Vagina (tissue), 2 donors: ENCODE measurements around the gene RPS6KA1. TPM values are rescaled to one million over a fixed set of nuclear protein-coding genes. Genes with fewer than 3 reads are reported as not detected.

Experiments used
- DNase-seq, 2 donors: peaks; one replicate each; pipeline ENCODE4 v3.0.0-alpha.2; 2017; ENCODE audit errors: extremely low spot score in 2 of 2
- H3K27ac ChIP-seq: fragments of 200-600 bp; sonication (generic); one replicate; pipeline ENCODE4 v1.5.1; 2019
- H3K27me3 ChIP-seq: fragments of 200-600 bp; sonication (generic); one replicate; pipeline ENCODE4 v1.5.1; 2019
- H3K36me3 ChIP-seq, 2 donors: fragments of 200-600 bp; sonication (generic); one replicate each; pipeline ENCODE4 v1.5.1; 2017 to 2019
- H3K4me1 ChIP-seq: fragments of 200-600 bp; sonication (generic); one replicate; pipeline ENCODE4 v1.5.1; 2019
- H3K4me3 ChIP-seq, 2 donors: fragments of 200-600 bp; sonication (generic); 1 replicate in 1 of 2; 2 replicates in 1 of 2; pipeline ENCODE4 v1.5.1; 2016 to 2019
- H3K9me3 ChIP-seq: fragments of 200-600 bp; sonication (generic); one replicate; pipeline ENCODE4 v1.5.1; 2019
- POLR2A ChIP-seq, 2 donors: fragments of 450-650 bp; IDR thresholded peaks; one replicate each; pipeline ENCODE4 v1.6.1; 2017; ENCODE audit warnings: antibody characterized with exemption in 2 of 2, mild to moderate bottlenecking in 2 of 2, moderate library complexity in 2 of 2
- POLR2AphosphoS5 ChIP-seq, 2 donors: sonication (generic); formaldehyde crosslinking; IDR thresholded peaks; one replicate each; pipeline ENCODE4 v1.9.0; 2017; ENCODE audit warnings: antibody characterized with exemption in 2 of 2, mild to moderate bottlenecking in 2 of 2, low read depth in 1 of 2; ENCODE audit not compliant: insufficient read depth in 1 of 2
- intact Hi-C: fragments of 100-400 bp; cut with DNase I; formaldehyde crosslinking; loops from one replicate; pipeline ENCODE4 v1.15.1; 2023
- total RNA-seq: library from RNA; depleted of rRNA; stranded (reverse); fragments of >200 nt; gene quantifications from one replicate; pipeline ENCODE4 v1.2.3, GENCODE V29; 2016
- TF ChIP-seq, protein P1 (sequence below), 3 experiments: fragments of 450-650 bp in 2 of 3; fragments of 200-600 bp in 1 of 3; sonication (generic) in 1 of 3; IDR thresholded peaks; one replicate each; pipeline ENCODE4 v1.5.1; 2017 to 2019; ENCODE audit warnings: antibody characterized with exemption in 3 of 3, mild to moderate bottlenecking in 2 of 3, moderate library complexity in 2 of 3

The RPS6KA1 gene
- total RNA-seq, 1 donor from 2014 or later, result 22.8 TPM

DNA sequence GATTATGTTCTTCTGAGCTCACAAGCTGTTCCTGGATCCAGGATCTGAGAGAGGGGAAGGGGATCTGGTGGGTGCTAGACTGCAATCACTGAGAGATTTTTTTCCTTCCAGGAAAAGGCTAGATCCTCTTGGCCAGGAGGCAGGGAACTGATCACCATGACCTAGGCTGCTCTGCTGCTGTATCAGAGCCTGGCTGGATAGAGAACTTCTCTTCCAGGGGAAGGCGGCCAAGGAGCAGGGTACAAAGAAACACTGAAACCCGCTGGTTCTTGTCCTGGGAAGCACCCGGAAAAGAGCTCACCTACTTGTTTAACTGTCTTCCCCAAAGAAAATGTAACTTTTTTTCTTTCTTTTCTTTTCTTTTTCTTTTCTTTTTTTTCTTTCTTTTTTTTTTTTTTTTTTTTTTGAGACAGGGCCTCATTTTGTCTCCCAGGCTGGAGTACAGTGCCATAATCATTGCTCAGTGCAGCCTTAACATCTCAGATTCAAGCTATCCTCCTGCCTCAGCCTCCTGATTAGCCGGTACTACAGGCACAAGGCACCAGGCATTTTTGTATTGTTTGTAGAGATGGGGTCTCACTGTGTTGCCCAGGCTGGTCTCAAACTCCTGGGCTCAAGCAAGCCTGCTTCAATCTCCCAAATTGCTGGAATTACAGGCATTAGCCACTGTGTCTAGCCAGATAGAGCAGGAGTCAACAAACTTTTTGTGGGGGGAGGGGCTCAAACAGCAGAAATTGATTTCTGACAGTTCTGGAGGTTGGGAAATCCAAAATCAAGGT is 12.4 kb upstream of the RPS6KA1 start:
- no peaks in the 10 kb centered on the region for H3K9me3 ChIP-seq
- no peaks in the 10 kb centered on the region for H3K36me3 ChIP-seq
- no peak for TF ChIP-seq POLR2AphosphoS5 (IDR thresholded peaks at IDR 0.05; ENCODE audit: insufficient read depth in 1 of 2, low read depth in 1 of 2)
- TF ChIP-seq POLR2A (IDR thresholded peaks at IDR 0.05), result no peak
- TF ChIP-seq, protein P1, sequence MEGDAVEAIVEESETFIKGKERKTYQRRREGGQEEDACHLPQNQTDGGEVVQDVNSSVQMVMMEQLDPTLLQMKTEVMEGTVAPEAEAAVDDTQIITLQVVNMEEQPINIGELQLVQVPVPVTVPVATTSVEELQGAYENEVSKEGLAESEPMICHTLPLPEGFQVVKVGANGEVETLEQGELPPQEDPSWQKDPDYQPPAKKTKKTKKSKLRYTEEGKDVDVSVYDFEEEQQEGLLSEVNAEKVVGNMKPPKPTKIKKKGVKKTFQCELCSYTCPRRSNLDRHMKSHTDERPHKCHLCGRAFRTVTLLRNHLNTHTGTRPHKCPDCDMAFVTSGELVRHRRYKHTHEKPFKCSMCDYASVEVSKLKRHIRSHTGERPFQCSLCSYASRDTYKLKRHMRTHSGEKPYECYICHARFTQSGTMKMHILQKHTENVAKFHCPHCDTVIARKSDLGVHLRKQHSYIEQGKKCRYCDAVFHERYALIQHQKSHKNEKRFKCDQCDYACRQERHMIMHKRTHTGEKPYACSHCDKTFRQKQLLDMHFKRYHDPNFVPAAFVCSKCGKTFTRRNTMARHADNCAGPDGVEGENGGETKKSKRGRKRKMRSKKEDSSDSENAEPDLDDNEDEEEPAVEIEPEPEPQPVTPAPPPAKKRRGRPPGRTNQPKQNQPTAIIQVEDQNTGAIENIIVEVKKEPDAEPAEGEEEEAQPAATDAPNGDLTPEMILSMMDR (IDR thresholded peaks at IDR 0.05), result no peak
- no peak overlapping the region for H3K27ac ChIP-seq
- H3K4me3 ChIP-seq, result no peak overlapping the region
- H3K4me1 ChIP-seq, result no peaks in the 10 kb centered on the region
- no peak for DNase-seq
- no peaks in the 10 kb centered on the region for H3K27me3 ChIP-seq
- intact Hi-C loops, result no loop called here

DNA sequence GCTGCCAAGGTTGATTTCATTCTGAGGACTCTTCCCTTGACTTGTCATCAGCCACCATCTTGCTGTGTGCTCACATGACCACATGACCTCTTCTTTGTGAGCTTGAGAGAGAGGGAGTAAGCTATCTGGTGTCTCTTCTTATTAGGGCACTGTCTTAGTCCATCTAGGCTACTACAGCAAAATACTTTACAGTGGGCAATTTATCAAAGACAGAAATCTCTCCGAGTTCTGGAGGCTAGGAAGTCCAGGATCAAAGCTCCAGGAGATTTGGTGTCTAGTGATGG is 11.9 kb upstream of the RPS6KA1 start:
- Histone ChIP-seq H3K27ac (no peak overlapping the region), H3K9me3 (no peaks in the 10 kb centered on the region), H3K36me3 (no peaks in the 10 kb centered on the region), H3K4me1 (no peaks in the 10 kb centered on the region), H3K27me3 (no peaks in the 10 kb centered on the region), H3K4me3 (no peak overlapping the region)
- TF ChIP-seq POLR2A (IDR thresholded peaks at IDR 0.05) (no peak), POLR2AphosphoS5 (IDR thresholded peaks at IDR 0.05; ENCODE audit: insufficient read depth in 1 of 2, low read depth in 1 of 2) (no peak)
- TF ChIP-seq, protein P1 (IDR thresholded peaks at IDR 0.05), result no peak
- intact Hi-C loops, result no loop called here
- DNase-seq, result no peak

DNA sequence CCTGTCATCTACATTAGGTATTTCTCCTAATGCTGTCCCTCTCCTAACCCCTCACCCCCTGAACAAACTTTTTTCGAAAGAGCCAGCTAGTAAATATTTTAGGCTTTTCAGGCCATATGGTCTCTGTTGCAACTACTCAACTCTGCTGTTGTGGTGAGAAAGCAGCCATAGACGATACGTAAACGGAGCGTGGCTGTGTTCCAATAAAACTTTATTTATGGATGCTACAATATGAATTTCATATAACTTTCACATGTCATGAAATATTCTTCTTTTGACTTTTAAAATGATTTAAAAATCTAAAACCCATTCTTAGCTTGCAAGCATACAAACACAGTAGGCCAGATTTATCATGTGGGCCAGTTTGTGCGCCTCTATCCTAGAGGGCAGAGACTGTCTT is 11.2 kb upstream of the RPS6KA1 start:
- Histone ChIP-seq H3K4me3 (no peak overlapping the region), H3K4me1 (no peaks in the 10 kb centered on the region)
- intact Hi-C loops, result no loop called here

DNA sequence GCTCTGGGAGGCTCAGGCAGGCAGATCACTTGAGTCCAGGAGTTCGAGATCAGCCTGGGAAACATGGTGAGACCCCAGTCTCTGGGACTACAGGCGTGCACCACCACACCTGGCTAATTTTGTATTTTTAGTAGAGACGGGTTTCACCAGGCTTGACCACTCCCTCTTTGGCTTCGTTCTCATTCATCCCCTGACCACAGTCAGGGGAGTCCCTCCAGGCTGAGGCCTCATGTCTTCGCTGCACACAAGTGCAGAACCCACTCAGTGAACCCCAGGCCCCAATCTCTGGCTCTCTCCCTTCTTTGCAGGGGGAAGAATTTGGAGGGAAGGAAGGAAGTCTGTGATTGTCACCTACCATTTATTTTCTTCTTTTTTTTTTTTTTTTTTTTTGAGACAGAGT is 9.2 kb upstream of the RPS6KA1 start:
- H3K4me1 ChIP-seq, result no peaks in the 10 kb centered on the region
- intact Hi-C loops, result no loop called here
- no peaks in the 10 kb centered on the region for H3K9me3 ChIP-seq
- TF ChIP-seq POLR2A (IDR thresholded peaks at IDR 0.05) (no peak), POLR2AphosphoS5 (IDR thresholded peaks at IDR 0.05; ENCODE audit: insufficient read depth in 1 of 2, low read depth in 1 of 2) (no peak)
- TF ChIP-seq, protein P1 (IDR thresholded peaks at IDR 0.05), result no peak
- no peak for DNase-seq
- no peaks in the 10 kb centered on the region for H3K27me3 ChIP-seq
- H3K4me3 ChIP-seq, result no peak overlapping the region
- no peak overlapping the region for H3K27ac ChIP-seq
- no peaks in the 10 kb centered on the region for H3K36me3 ChIP-seq

More for the DNA sequence above, 11.2 kb upstream of the RPS6KA1 start:
- H3K9me3 ChIP-seq, result no peaks in the 10 kb centered on the region
- no peak for DNase-seq
- H3K27ac ChIP-seq, result no peak overlapping the region
- no peaks in the 10 kb centered on the region for H3K36me3 ChIP-seq
- no peaks in the 10 kb centered on the region for H3K27me3 ChIP-seq
- TF ChIP-seq POLR2A (IDR thresholded peaks at IDR 0.05) (no peak), POLR2AphosphoS5 (IDR thresholded peaks at IDR 0.05; ENCODE audit: insufficient read depth in 1 of 2, low read depth in 1 of 2) (no peak)
- TF ChIP-seq, protein P1 (IDR thresholded peaks at IDR 0.05), result no peak

DNA sequence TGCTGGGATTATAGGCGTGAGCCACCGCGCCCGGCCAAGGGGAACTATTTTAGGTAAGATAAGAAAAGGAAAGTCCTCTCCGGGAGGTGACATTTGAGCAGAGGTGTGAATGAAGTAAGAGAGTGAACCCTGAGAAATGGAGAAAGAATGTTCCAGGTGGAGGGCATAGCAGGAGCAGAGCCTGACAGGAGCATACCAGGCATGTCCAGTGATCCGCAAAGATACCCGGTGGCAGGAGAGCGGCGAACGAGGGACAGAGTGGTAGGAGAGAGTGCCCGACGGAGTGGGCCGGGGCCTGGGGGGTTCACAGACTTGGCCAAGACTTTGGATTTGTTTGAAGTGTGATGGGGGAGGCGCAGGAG is 7.9 kb upstream of the RPS6KA1 start:
- no peaks in the 10 kb centered on the region for H3K27me3 ChIP-seq
- TF ChIP-seq POLR2AphosphoS5 (IDR thresholded peaks at IDR 0.05; ENCODE audit: insufficient read depth in 1 of 2, low read depth in 1 of 2) (no peak), POLR2A (IDR thresholded peaks at IDR 0.05) (no peak)
- TF ChIP-seq, protein P1 (IDR thresholded peaks at IDR 0.05), result no peak

More for the DNA sequence above, 7.9 kb upstream of the RPS6KA1 start:
- DNase-seq, result no peak
- intact Hi-C loops, result no loop called here
- Histone ChIP-seq H3K9me3 (no peaks in the 10 kb centered on the region), H3K27ac (no peak overlapping the region), H3K36me3 (no peaks in the 10 kb centered on the region), H3K4me1 (no peaks in the 10 kb centered on the region), H3K4me3 (no peak overlapping the region)
